WI38 (cell line): Measurements from ENCODE around the gene ZNF638.

Source experiments
- H3K4me3 ChIP-seq: 2 replicates; pipeline ENCODE4 v1.5.1; 2011; ENCODE audit warnings: low read depth, mild to moderate bottlenecking, control low read depth, low read length
- CTCF ChIP-seq: IDR thresholded peaks from 2 replicates; pipeline ENCODE4 v1.5.1; 2012; ENCODE audit warnings: low read depth, mild to moderate bottlenecking, control low read depth, low read length

The ZNF638 gene

GRCh38 chr2:71336384-71336783, 4.8 kb downstream of the ZNF638 start:
- TF ChIP-seq CTCF, result no peak
- no peak overlapping the region for H3K4me3 ChIP-seq

GRCh38 chr2:71336802-71337201, 5.2 kb downstream of the ZNF638 start:
- H3K4me3 ChIP-seq, result no peak overlapping the region
- no peak for TF ChIP-seq CTCF

- no peak for TF ChIP-seq CTCF
- no peak overlapping the region for H3K4me3 ChIP-seq
These were observed 6.2 kb downstream of the ZNF638 start for GRCh38 chr2:71337776-71338175.

GRCh38 chr2:71339685-71340084, 8.1 kb downstream of the ZNF638 start:
- H3K4me3 ChIP-seq, result no peak overlapping the region
- TF ChIP-seq CTCF, result no peak

GRCh38 chr2:71340176-71340575, 8.6 kb downstream of the ZNF638 start:
- no peak overlapping the region for H3K4me3 ChIP-seq
- no peak for TF ChIP-seq CTCF

GRCh38 chr2:71341645-71342044, 10.1 kb downstream of the ZNF638 start:
- H3K4me3 ChIP-seq, result no peak overlapping the region
- no peak for TF ChIP-seq CTCF

- TF ChIP-seq CTCF, result no peak
These were observed 14.5 kb downstream of the ZNF638 start for GRCh38 chr2:71346065-71346464.

More at GRCh38 chr2:71346065-71346464, 14.5 kb downstream of the ZNF638 start:
- no peak overlapping the region for H3K4me3 ChIP-seq
